NCI-H510A (cell line): ENCODE results near the gene ARHGAP12.
"Not testable (repeated sequence)": the region's sequence is repeated elsewhere in the genome, so short reads cannot be mapped to it uniquely, and the experiment has no call there.

ENCODE experiments used
- DNase-seq: peaks from one replicate; lab custom pipeline; 2025; lab: John Stamatoyannopoulos, UW

ARHGAP12 gene

GRCh38 chr10:31769564-31769963, 159.1 kb downstream of the ARHGAP12 start:
- DNase-seq, result no peak

DNA sequence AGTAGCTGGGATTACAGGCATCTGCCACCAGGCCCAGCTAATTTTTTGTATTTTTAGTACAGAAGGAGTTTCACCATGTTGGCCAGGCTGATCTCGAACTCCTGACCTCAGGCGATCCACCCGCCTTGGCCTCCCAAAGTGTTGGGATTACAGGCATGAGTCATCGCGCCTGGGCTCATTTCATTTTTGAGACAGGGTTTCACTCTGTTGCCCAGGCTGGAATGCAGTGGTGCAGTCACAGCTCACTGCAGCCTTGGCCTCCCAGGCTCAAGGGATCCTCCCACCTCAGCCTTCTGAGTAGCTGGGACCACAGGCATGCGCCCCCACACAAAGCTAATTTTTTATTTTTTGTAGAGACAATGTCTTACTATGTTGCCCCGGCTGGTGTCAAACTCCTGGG, 159.7 kb downstream of the ARHGAP12 start:
- not testable (repeated sequence) for DNase-seq

DNA sequence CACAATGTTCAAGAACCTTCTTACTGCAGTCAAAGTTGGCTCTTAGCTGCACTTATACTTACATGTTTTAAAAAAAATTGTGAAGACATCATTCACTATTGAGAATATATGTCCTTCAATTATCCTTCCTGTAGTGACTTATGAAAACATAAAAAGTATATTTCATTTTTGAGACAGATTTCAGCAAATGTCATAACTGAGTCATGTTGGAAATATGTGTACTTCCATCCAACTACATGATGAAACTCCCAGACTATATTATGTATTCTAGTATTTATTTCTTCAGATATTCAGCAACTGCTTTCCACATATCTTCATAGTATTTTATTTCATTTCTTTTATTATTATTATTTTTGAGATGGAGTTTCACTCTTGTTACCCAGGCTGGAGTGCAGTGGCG, 160.2 kb downstream of the ARHGAP12 start:
- no peak for DNase-seq

DNA sequence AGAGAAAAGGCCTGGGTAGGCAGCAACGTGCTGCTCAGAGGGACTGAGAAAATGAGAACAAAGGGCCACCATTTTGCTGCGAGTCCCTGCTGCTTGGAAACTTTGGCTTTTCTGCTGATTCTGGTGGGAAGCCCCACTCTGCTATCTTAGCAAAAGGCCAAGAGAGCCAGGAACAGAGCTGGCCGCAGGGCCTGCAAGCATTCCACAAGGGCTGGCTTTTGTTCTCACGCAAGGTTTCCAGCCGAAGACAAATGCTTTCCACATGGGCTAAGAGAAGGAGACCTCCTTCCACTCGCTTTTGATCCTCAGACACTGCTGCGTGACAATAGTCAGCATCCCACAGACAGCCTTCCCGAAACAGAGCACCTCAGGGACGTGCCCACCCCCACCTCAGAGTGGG, 163.1 kb downstream of the ARHGAP12 start:
- no peak for DNase-seq

DNA sequence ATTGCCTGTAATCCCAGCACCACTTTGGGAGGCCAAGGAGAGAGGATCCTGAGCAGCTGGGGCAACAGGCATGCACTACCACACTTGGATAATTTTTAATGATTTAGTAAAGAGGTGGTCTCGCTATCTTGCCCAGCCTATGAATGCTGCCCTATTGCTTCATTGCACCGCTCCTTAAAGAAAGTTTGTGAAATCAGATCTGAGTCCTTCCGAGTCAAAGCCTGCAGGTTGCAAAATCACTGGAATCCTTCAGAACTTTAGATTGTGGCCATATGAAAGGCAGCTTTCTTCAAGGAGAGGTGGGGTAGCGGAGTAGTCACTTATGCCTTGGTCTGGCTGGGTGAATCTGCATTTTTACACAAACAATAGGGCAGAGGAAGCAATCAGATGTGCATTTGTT, 166.3 kb downstream of the ARHGAP12 start:
- DNase-seq, result no peak

DNA sequence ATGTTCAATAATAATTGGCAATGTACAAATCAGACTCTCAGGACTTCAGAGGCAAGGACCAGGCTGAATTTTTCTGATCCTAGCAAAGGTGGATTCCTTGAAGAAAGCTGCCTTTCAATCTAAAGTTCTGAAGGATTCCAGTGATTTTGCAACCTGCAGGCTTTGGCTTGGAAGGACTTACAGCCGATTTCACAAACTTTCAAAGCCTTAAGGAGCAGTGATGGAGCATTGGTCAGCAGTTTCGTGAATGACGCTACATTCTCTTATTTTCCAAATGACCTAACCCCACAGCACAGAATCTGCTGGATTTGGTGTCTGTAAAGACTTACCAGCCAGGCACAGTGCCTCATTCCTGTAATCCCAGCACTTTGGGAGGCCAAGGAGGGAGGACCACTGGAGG, 167.5 kb downstream of the ARHGAP12 start:
- DNase-seq, result no peak

- DNase-seq, result no peak
Observed at GRCh38 chr10:31760674-31761081, 168.0 kb downstream of the ARHGAP12 start.

DNA sequence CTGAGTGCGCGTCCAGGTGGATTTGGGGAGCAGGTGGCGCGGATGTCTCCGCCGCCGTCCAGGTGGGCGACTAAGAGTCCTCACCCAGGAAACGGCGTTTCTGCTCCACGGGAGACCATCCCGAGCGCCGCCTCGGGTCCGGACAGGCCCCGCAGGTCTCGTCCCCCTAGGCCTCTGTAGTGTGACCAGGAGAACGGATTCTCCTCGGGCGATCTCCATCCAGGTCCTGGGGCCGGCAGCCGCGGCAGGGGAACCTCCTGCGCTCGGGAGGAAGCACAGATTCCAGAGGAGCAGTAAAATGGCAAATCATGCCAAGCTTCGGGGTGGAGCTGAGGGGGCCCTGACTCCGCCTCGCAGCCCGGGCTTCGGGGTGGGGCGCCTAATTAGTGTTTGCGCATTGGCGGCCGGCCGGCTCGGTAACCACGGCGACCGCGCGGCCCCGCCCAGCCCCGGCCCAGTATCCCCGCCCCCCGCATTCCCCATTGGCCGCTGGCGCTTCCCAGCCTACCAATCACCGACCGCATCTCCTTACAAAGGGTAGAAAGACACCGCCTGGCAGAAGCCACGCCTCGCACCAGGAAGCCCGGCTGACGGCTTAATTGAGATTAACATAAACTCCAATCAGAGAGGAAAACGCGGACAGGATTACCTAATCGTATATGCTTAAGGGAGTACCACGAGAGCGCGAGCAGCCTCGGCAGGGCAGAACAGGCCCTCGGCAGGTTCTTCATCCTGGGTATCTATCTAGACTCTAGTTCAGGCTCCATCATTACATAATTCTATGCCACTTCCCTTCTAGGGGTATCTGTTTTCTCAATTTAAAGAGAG, 168.6 kb downstream of the ARHGAP12 start:
- peak; percentile 86 for DNase-seq

DNA sequence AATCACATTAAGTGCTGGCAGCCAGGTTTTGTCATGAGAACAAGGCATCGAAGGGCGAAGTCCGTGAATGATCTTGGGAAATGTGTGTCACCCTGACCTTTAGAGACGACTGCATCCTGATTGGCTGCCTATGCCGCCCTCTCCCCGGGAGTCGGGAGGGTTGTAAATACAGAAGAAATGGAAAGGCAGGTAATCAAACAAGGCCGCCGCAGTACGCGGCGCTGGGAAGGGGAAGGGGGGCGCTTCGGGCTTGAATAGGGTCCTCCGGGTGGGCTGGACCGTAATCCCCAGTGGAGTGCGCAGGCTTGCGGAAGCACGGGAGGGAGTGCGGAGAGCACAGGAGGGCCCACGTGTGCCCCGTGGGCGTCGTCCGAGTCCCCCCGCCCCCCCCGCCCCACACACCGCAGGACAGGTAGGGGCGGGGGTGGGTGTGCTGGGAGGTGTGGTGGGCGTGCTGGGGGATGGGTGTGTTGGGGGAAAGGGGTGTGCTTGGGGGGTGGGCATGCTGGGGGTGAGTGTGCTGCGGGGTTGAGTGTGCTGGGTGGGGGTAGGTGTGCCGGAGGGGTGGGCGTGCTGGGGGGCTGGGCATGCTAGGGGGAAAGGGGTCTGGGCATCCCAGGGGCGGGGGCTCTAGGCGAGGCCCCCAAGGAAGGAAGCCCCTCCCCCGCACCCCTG, 169.4 kb downstream of the ARHGAP12 start:
- DNase-seq, result peak; percentile 17

DNA sequence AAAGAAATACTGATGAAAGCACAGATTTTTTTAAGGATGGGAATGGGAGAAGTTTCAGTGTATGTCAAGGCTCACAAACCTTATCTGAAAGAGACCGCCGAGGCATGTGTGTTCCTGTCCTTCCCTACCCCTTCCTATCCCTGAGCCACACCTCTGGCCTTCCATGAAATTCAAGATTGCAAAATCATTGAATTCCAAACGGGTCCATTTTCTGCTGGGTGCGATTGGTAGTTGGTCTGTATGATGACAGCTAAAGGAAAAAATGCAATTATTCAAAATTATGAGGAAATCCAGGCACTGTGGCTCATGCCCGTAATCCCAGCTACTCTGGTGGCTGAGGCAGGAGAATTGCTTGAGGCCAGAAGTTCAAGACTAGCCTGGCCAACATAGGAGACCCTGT, 170.1 kb downstream of the ARHGAP12 start:
- DNase-seq, result no peak

- no peak for DNase-seq
Observed at GRCh38 chr10:31757831-31758230, 170.8 kb downstream of the ARHGAP12 start.

- DNase-seq, result no peak
Observed at GRCh38 chr10:31757386-31757791, 171.2 kb downstream of the ARHGAP12 start.

DNA sequence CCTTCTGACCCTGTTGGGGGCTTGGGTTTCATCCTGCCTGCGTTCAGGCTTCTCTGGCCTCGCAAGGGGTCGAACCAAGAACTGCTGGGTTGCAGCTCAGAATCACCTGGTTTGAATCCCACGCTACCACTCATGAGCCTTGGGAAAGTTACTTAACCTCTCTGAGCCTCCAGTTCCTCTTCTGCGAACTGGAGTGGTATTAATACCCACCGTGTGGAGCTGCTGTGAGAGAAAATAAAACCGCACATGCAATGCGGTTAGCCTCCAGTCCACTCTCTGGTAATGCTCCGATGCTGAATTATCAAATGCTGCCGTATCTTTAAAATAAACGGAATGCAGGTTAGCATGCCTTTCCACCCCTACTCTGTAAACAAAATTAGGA, 171.9 kb downstream of the ARHGAP12 start:
- no peak for DNase-seq

GRCh38 chr10:31756101-31756728, 172.4 kb downstream of the ARHGAP12 start:
- DNase-seq, result no peak
